ENCODE results near the gene SYNE3.

The SYNE3 gene

DNA sequence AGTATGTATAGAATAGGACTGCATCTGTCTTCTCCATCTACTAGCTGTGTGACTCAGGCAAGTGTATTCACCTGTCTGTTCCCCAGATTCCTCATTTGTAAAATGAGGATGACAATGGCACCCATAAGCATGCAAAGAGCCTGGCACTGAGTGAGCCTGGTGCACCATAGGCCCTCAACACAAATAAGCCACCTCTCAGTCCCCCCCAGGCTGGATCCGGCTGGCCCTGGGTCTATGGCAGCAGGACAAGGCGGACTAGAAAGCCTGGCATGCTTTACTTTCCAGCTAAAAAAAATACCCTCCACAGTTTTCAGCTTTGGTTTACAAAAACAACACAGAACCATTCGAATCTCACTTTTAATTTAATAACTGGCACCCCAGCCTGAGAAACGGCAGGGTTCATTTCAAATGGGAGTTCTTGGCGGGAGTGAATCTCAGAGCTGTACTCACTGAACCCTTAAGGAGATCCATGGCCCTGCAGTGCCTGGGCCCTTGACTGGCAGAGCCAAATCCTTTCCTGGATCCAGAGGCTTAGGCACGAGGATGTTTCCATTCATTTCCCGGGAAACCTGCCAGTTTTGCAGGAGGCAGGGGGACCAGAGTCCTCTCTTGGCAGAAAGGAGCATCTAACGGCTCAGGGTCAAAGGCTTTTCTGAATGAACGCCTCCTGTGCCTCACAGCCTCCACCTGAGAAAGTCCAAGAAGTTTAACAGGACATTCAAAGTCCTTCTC is 17.7 kb downstream of the SYNE3 start:
- TF ChIP-seq, protein P1, sequence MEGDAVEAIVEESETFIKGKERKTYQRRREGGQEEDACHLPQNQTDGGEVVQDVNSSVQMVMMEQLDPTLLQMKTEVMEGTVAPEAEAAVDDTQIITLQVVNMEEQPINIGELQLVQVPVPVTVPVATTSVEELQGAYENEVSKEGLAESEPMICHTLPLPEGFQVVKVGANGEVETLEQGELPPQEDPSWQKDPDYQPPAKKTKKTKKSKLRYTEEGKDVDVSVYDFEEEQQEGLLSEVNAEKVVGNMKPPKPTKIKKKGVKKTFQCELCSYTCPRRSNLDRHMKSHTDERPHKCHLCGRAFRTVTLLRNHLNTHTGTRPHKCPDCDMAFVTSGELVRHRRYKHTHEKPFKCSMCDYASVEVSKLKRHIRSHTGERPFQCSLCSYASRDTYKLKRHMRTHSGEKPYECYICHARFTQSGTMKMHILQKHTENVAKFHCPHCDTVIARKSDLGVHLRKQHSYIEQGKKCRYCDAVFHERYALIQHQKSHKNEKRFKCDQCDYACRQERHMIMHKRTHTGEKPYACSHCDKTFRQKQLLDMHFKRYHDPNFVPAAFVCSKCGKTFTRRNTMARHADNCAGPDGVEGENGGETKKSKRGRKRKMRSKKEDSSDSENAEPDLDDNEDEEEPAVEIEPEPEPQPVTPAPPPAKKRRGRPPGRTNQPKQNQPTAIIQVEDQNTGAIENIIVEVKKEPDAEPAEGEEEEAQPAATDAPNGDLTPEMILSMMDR (conservative IDR thresholded peaks at IDR 0.05; ENCODE audit: low read length), result no peak
- H3K4me3 ChIP-seq (ENCODE audit: low read length), result no peak overlapping the region
- DNase-seq (ENCODE audit: low read depth), result no peak

DNA sequence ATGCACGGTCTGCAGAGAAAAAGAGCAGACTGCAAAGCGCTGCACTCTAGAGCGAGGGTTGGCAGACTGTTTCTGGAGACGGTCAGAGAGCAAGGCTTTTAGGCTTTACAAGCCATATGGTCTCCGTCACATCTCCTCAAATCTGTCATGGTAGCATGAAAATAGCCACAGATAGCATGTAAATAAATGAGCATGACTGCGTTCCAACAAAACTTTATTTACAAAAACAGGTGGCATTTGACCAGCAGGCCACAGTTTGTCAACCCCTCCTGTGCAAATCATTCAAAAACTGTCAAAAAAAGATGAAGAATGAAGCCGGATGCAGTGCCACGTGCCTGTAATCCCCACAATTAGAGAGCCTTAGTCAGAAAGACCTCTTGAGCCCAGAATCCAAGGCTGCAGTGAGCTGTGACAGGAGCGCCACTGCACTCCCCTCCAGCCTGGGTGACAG is 18.9 kb downstream of the SYNE3 start:
- DNase-seq (ENCODE audit: low read depth), result no peak
- TF ChIP-seq, protein P1 (conservative IDR thresholded peaks at IDR 0.05; ENCODE audit: low read length), result no peak
- H3K4me3 ChIP-seq (ENCODE audit: low read length), result no peak overlapping the region

GRCh38 chr14:95496690-95497259 is 19.7 kb downstream of the SYNE3 start:
- TF ChIP-seq, protein P1 (conservative IDR thresholded peaks at IDR 0.05; ENCODE audit: low read length), result no peak
- peak; percentile 47 for DNase-seq (ENCODE audit: low read depth)
- H3K4me3 ChIP-seq (ENCODE audit: low read length), result no peak overlapping the region

GRCh38 chr14:95496111-95496681 is 20.3 kb downstream of the SYNE3 start:
- H3K4me3 ChIP-seq (ENCODE audit: low read length), result no peak overlapping the region
- TF ChIP-seq, protein P1 (conservative IDR thresholded peaks at IDR 0.05; ENCODE audit: low read length), result no peak
- DNase-seq (ENCODE audit: low read depth), result no peak

GRCh38 chr14:95495538-95496025 is 20.9 kb downstream of the SYNE3 start:
- DNase-seq (ENCODE audit: low read depth), result no peak
- H3K4me3 ChIP-seq (ENCODE audit: low read length), result no peak overlapping the region
- TF ChIP-seq, protein P1 (conservative IDR thresholded peaks at IDR 0.05; ENCODE audit: low read length), result no peak

- no peak for DNase-seq (ENCODE audit: low read depth)
- H3K4me3 ChIP-seq (ENCODE audit: low read length), result no peak overlapping the region
- TF ChIP-seq, protein P1 (conservative IDR thresholded peaks at IDR 0.05; ENCODE audit: low read length), result no peak
These were observed 21.4 kb downstream of the SYNE3 start for GRCh38 chr14:95495076-95495475.
